Lower leg skin (tissue), 3 donors: ENCODE results near the gene PTRHD1.

Experiments used
- CTCF ChIP-seq, 3 donors: fragments of 450-650 bp; IDR thresholded peaks; one replicate each; pipeline ENCODE4 v1.5.1; 2016; ENCODE audit warnings: antibody characterized with exemption in 3 of 3, mild to moderate bottlenecking in 3 of 3, moderate library complexity in 2 of 3
- POLR2A ChIP-seq, 2 donors: fragments of 450-650 bp; IDR thresholded peaks; one replicate each; pipeline ENCODE4 v1.6.1; 2016 to 2017; ENCODE audit warnings: antibody characterized with exemption in 2 of 2, mild to moderate bottlenecking in 1 of 2, moderate library complexity in 1 of 2

- TF ChIP-seq CTCF (IDR thresholded peaks at IDR 0.05): no peak
- no peak for TF ChIP-seq POLR2A (IDR thresholded peaks at IDR 0.05)
Measured at GRCh38 chr2:24756789-24757188, 36.4 kb downstream of the PTRHD1 start.
